ENCODE data around the gene RAD23A.
"Not testable (repeated sequence)": the region's sequence is repeated elsewhere in the genome, so short reads cannot be mapped to it uniquely, and the experiment has no call there.

The RAD23A gene

GRCh38 chr19:12913851-12914690 is 31.6 kb upstream of the RAD23A start:
- TF ChIP-seq CTCF (IDR thresholded peaks at IDR 0.05; ENCODE audit: control insufficient read depth, insufficient read depth, low read depth, low read length, missing control alignments), result no peak
- no peak for DNase-seq (ENCODE audit: low read depth)
- H3K4me3 ChIP-seq (ENCODE audit: control insufficient read depth, low read depth, low read length), result no peak overlapping the region

GRCh38 chr19:12915860-12916259 is 29.8 kb upstream of the RAD23A start:
- DNase-seq (ENCODE audit: low read depth); H3K4me3 ChIP-seq (ENCODE audit: control insufficient read depth, low read depth, low read length): not testable (repeated sequence)

- no peak for TF ChIP-seq CTCF (IDR thresholded peaks at IDR 0.05; ENCODE audit: control insufficient read depth, insufficient read depth, low read depth, low read length, missing control alignments)
- H3K4me3 ChIP-seq (ENCODE audit: control insufficient read depth, low read depth, low read length), result no peak overlapping the region
- no peak for DNase-seq (ENCODE audit: low read depth)
These were observed 27.4 kb upstream of the RAD23A start for GRCh38 chr19:12918253-12918652.

GRCh38 chr19:12921047-12921446 is 24.6 kb upstream of the RAD23A start:
- H3K4me3 ChIP-seq (ENCODE audit: control insufficient read depth, low read depth, low read length), result no peak overlapping the region
- TF ChIP-seq CTCF (IDR thresholded peaks at IDR 0.05; ENCODE audit: control insufficient read depth, insufficient read depth, low read depth, low read length, missing control alignments), result no peak
- DNase-seq (ENCODE audit: low read depth), result no peak

- H3K4me3 ChIP-seq (ENCODE audit: control insufficient read depth, low read depth, low read length), result no peak overlapping the region
- DNase-seq (ENCODE audit: low read depth), result no peak
- TF ChIP-seq CTCF (IDR thresholded peaks at IDR 0.05; ENCODE audit: control insufficient read depth, insufficient read depth, low read depth, low read length, missing control alignments), result no peak
These were observed 22.7 kb upstream of the RAD23A start for GRCh38 chr19:12922959-12923358.

GRCh38 chr19:12924621-12925310 is 20.9 kb upstream of the RAD23A start:
- DNase-seq (ENCODE audit: low read depth), result no peak
- H3K4me3 ChIP-seq (ENCODE audit: control insufficient read depth, low read depth, low read length), result no peak overlapping the region
- TF ChIP-seq CTCF (IDR thresholded peaks at IDR 0.05; ENCODE audit: control insufficient read depth, insufficient read depth, low read depth, low read length, missing control alignments), result no peak

GRCh38 chr19:12930002-12930645 is 15.5 kb upstream of the RAD23A start:
- DNase-seq (ENCODE audit: low read depth), result no peak
- TF ChIP-seq CTCF (IDR thresholded peaks at IDR 0.05; ENCODE audit: control insufficient read depth, insufficient read depth, low read depth, low read length, missing control alignments), result no peak
- no peak overlapping the region for H3K4me3 ChIP-seq (ENCODE audit: control insufficient read depth, low read depth, low read length)

Data from AG09309 (cell line).